Astrocyte (in vitro differentiated cells and primary cell): ENCODE data around the gene KLK5. TPM values are rescaled to one million over a fixed set of nuclear protein-coding genes. Genes with fewer than 3 reads are reported as not detected.

ENCODE experiments used
- DNase-seq: peaks from one replicate; pipeline ENCODE4 v3.0.0-alpha.2; 2010; ENCODE audit warnings: low read depth
- FAIRE-seq: peaks from 2 replicates; lab custom pipeline; 2011; peaks lifted over from hg19 to GRCh38; lab: Jason Lieb, UNC
- H2AFZ ChIP-seq: 2 replicates; pipeline ENCODE4 v1.6.0; 2012; ENCODE audit warnings: low read depth, low read length, inconsistent platforms
- H3K27ac ChIP-seq: 2 replicates; pipeline ENCODE4 v1.5.1; 2011; ENCODE audit warnings: low read depth, low read length, inconsistent platforms
- H3K27me3 ChIP-seq: 2 replicates; pipeline ENCODE4 v1.6.0; 2011; ENCODE audit warnings: low read length, inconsistent platforms; ENCODE audit not compliant: insufficient read depth
- H3K36me3 ChIP-seq: 2 replicates; pipeline ENCODE4 v1.5.1; 2011; ENCODE audit warnings: low read length, inconsistent platforms; ENCODE audit not compliant: insufficient read depth
- H3K4me1 ChIP-seq: 2 replicates; pipeline ENCODE4 v1.5.1; 2011; ENCODE audit warnings: low read length, inconsistent platforms; ENCODE audit not compliant: insufficient read depth
- H3K4me2 ChIP-seq: 2 replicates; pipeline ENCODE4 v1.6.0; 2012; ENCODE audit warnings: low read length, inconsistent platforms
- H3K4me3 ChIP-seq: 2 replicates; pipeline ENCODE4 v1.5.1; 2011; ENCODE audit warnings: low read depth, mild to moderate bottlenecking, low read length, inconsistent platforms; ENCODE audit not compliant: insufficient read depth
- H3K79me2 ChIP-seq: 2 replicates; pipeline ENCODE4 v1.6.0; 2012; ENCODE audit warnings: mild to moderate bottlenecking, low read length, inconsistent platforms; ENCODE audit not compliant: insufficient read depth
- H3K9ac ChIP-seq: 2 replicates; pipeline ENCODE4 v1.6.0; 2012; ENCODE audit warnings: mild to moderate bottlenecking, low read length, inconsistent platforms
- H3K9me3 ChIP-seq: 2 replicates; pipeline ENCODE4 v1.5.1; 2012; ENCODE audit warnings: low read depth, mild to moderate bottlenecking, low read length, inconsistent platforms; ENCODE audit not compliant: insufficient read depth
- H4K20me1 ChIP-seq: 2 replicates; pipeline ENCODE4 v1.6.0; 2012; ENCODE audit warnings: low read length, inconsistent platforms; ENCODE audit not compliant: insufficient read depth
- H3K27ac Mint-ChIP-seq: one replicate; pipeline ENCODE4 v1.8.0; 2021; ENCODE audit warnings: mild to moderate bottlenecking, mixed read lengths; ENCODE audit not compliant: unreplicated experiment
- H3K27me3 Mint-ChIP-seq: one replicate; pipeline ENCODE4 v1.8.0; 2021; ENCODE audit warnings: low read depth, mixed read lengths; ENCODE audit not compliant: unreplicated experiment
- H3K36me3 Mint-ChIP-seq: one replicate; pipeline ENCODE4 v1.8.0; 2021; ENCODE audit warnings: low read depth, mixed read lengths; ENCODE audit not compliant: unreplicated experiment
- H3K4me1 Mint-ChIP-seq: one replicate; pipeline ENCODE4 v1.8.0; 2021; ENCODE audit warnings: low read depth, mixed read lengths; ENCODE audit not compliant: unreplicated experiment
- H3K4me3 Mint-ChIP-seq: one replicate; pipeline ENCODE4 v1.8.0; 2021; ENCODE audit warnings: mild to moderate bottlenecking, moderate library complexity, mixed read lengths; ENCODE audit not compliant: unreplicated experiment
- H3K9me3 Mint-ChIP-seq: one replicate; pipeline ENCODE4 v1.8.0; 2021; ENCODE audit warnings: mild to moderate bottlenecking, mixed read lengths; ENCODE audit not compliant: unreplicated experiment
- EZH2 ChIP-seq: IDR thresholded peaks from 2 replicates; pipeline ENCODE4 v1.6.1; 2012; ENCODE audit warnings: mild to moderate bottlenecking, low read length, inconsistent platforms; ENCODE audit not compliant: insufficient read depth
- total RNA-seq: library from RNA; stranded (reverse); gene quantifications from 2 replicates; pipeline ENCODE4 v1.2.1, GENCODE V29; 2021
- TF ChIP-seq, protein P1 (sequence below): IDR thresholded peaks from 2 replicates; pipeline ENCODE4 v1.5.1; 2011; ENCODE audit warnings: low read depth, mild to moderate bottlenecking, inconsistent platforms, low read length, moderate library complexity; ENCODE audit not compliant: insufficient read depth

Gene KLK5
- total RNA-seq, 1 donor from 2014 or later, result not detected

DNA sequence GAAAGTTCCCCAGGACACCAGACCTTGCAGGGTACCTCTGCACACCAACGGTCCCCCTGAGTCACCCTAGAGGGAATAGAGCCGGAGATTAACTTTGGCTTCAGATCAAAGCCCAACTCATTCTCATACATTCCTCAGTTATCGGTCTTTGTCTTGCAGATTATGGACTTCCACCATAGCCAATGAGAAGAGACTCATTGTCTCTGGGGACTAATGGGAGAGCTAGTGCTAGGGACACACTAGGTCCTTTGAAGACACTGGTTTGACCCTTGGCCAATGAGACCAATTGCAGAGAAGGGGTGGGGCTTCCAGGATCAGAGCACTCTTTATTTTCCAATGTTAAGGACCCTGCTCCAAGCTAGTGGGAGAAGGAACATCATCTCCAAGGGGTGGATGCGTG is 24.8 kb upstream of the KLK5 start:
- Histone ChIP-seq H3K4me3 (no peak overlapping the region), H3K36me3 (no peaks in the 10 kb centered on the region), H3K4me2 (no peak overlapping the region), H3K9ac (no peak overlapping the region), H3K9me3 (no peaks in the 10 kb centered on the region), H3K79me2 (no peaks in the 10 kb centered on the region), H3K27ac (no peak overlapping the region), H4K20me1 (no peaks in the 10 kb centered on the region), H3K4me1 (no peaks in the 10 kb centered on the region), H3K27me3 (no peaks in the 10 kb centered on the region), H2AFZ (no peak overlapping the region)
- TF ChIP-seq, protein P1, sequence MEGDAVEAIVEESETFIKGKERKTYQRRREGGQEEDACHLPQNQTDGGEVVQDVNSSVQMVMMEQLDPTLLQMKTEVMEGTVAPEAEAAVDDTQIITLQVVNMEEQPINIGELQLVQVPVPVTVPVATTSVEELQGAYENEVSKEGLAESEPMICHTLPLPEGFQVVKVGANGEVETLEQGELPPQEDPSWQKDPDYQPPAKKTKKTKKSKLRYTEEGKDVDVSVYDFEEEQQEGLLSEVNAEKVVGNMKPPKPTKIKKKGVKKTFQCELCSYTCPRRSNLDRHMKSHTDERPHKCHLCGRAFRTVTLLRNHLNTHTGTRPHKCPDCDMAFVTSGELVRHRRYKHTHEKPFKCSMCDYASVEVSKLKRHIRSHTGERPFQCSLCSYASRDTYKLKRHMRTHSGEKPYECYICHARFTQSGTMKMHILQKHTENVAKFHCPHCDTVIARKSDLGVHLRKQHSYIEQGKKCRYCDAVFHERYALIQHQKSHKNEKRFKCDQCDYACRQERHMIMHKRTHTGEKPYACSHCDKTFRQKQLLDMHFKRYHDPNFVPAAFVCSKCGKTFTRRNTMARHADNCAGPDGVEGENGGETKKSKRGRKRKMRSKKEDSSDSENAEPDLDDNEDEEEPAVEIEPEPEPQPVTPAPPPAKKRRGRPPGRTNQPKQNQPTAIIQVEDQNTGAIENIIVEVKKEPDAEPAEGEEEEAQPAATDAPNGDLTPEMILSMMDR, result no peak
- TF ChIP-seq EZH2, result no peak
- Mint-ChIP-seq H3K4me3 (no peak overlapping the region), H3K9me3 (no peaks in the 10 kb centered on the region), H3K36me3 (peaks cover 2% of the 10 kb centered on the region), H3K27ac (no peak overlapping the region), H3K4me1 (no peaks in the 10 kb centered on the region), H3K27me3 (peaks cover 34% of the 10 kb centered on the region)
- FAIRE-seq (no peak), DNase-seq (no peak)

DNA sequence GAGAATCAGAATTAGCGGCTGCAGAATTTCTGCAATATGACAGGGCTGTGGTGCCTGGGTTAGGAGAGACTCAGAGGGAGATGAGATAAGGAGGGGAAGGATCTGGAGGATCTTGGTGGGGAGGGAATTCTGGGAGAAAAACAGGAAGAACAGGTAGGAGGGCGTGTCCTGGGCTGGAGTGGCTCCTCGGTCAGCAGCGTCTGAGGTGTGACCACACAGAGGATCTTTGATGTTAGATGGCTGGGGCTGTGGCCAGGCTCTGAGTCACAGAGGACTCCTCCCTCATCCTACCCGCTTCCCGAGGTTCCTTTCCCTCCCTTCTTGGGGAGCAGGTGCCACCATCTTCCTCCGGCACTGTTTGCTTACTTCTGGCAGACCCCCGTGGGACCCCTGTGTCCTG is 22.9 kb upstream of the KLK5 start:
- Mint-ChIP-seq H3K27me3 (peaks cover 22% of the 10 kb centered on the region), H3K4me1 (no peaks in the 10 kb centered on the region), H3K9me3 (no peaks in the 10 kb centered on the region), H3K27ac (no peak overlapping the region), H3K36me3 (peaks cover 2% of the 10 kb centered on the region), H3K4me3 (no peak overlapping the region)
- Histone ChIP-seq H3K36me3 (no peaks in the 10 kb centered on the region), H3K27me3 (no peaks in the 10 kb centered on the region), H3K27ac (no peak overlapping the region), H3K4me2 (no peak overlapping the region), H2AFZ (no peak overlapping the region), H4K20me1 (no peaks in the 10 kb centered on the region), H3K4me3 (no peak overlapping the region), H3K4me1 (no peaks in the 10 kb centered on the region), H3K9ac (no peak overlapping the region), H3K9me3 (no peaks in the 10 kb centered on the region), H3K79me2 (no peaks in the 10 kb centered on the region)
- DNase-seq (no peak), FAIRE-seq (no peak)
- TF ChIP-seq, protein P1, result no peak
- TF ChIP-seq EZH2, result no peak

DNA sequence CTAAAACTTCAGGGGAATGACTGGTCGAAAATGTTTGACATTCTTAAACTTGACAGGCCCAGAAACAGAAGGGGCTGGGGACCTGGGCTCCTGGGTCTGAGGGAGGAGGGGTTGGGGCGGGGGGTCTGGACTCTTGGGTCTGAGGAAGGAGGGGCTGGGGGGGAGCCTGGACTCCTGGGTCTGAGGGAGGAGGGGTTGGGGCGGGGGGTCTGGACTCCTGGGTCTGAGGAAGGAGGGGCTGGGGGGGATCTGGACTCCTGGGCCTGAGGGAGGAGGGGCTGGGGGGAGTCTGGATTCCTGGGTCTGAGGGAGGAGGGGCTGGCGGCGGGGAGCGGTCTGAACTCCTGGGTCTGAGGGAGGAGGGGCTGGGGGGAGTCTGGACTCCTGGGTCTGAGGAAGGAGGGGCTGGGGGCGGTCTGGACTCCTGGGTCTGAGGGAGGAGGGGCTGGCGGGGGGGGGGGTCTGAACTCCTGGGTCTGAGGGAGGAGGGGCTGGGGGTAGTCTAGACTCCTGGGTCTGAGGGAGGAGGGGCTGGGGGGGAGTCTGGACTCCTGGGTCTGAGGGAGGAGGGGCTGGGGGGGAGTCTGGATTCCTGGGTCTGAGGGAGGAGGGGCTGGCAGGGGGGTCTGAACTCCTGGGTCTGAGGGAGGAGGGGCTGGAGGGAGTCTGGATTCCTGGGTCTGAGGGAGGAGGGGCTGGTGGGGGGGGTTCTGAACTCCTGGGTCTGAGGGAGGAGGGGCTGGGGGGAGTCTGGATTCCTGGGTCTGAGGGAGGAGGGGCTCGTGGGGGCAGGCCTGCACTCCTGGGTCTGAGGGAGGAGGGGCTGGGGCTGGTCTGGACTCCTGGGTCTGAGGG is 22.1 kb upstream of the KLK5 start:
- Mint-ChIP-seq H3K27me3 (peaks cover 21% of the 10 kb centered on the region), H3K36me3 (peaks cover 2% of the 10 kb centered on the region), H3K4me1 (no peaks in the 10 kb centered on the region), H3K27ac (no peak overlapping the region), H3K9me3 (no peaks in the 10 kb centered on the region), H3K4me3 (no peak overlapping the region)
- Histone ChIP-seq H3K4me2 (no peak overlapping the region), H3K9me3 (no peaks in the 10 kb centered on the region), H2AFZ (no peak overlapping the region), H3K27me3 (no peaks in the 10 kb centered on the region), H4K20me1 (no peaks in the 10 kb centered on the region), H3K27ac (no peak overlapping the region), H3K9ac (no peak overlapping the region), H3K4me1 (no peaks in the 10 kb centered on the region), H3K4me3 (no peak overlapping the region), H3K36me3 (no peaks in the 10 kb centered on the region), H3K79me2 (no peaks in the 10 kb centered on the region)
- DNase-seq (no peak), FAIRE-seq (no peak)
- no peak for TF ChIP-seq EZH2
- TF ChIP-seq, protein P1, result no peak
